Esophagus squamous epithelium (tissue), 4 donors: ENCODE measurements around the gene DLG2.

Experiments
- CTCF ChIP-seq, 6 experiments: fragments of 450-650 bp in 4 of 6; fragments of 200-600 bp in 2 of 6; sonication (generic) in 2 of 6; IDR thresholded peaks; one replicate each; pipeline ENCODE4 v1.5.1; 2016 to 2019; ENCODE audit warnings: antibody characterized with exemption in 6 of 6, mild to moderate bottlenecking in 4 of 6, moderate library complexity in 4 of 6
- POLR2A ChIP-seq, 4 donors: fragments of 450-650 bp; IDR thresholded peaks; one replicate each; pipeline ENCODE4 v1.6.1; 2017; ENCODE audit warnings: antibody characterized with exemption in 4 of 4, mild to moderate bottlenecking in 4 of 4, moderate library complexity in 3 of 4

GRCh38 chr11:83523676-83524075 lies 2103.5 kb downstream of the DLG2 start:
- no peak for TF ChIP-seq POLR2A (IDR thresholded peaks at IDR 0.05)
- TF ChIP-seq CTCF (IDR thresholded peaks at IDR 0.05): no peak
